ENCODE data around the gene ST7L.

The ST7L gene

GRCh38 chr1:112477550-112477949 is 141.4 kb downstream of the ST7L start:
- H2AFZ ChIP-seq (ENCODE audit: low read depth, low read length), result no peak overlapping the region
- H3K9me3 ChIP-seq (ENCODE audit: low read length), result peaks cover 8% of the 10 kb centered on the region
- no peaks in the 10 kb centered on the region for H3K27me3 ChIP-seq (ENCODE audit: insufficient read depth, low read length)
- no peaks in the 10 kb centered on the region for H3K4me1 ChIP-seq (ENCODE audit: insufficient read depth, low read length)
- H3K4me3 ChIP-seq (ENCODE audit: low read length), result no peak overlapping the region
- no peaks in the 10 kb centered on the region for H3K36me3 ChIP-seq (ENCODE audit: insufficient read depth, low read length)
